ENCODE results near the gene PCBP3.

PCBP3 gene

DNA sequence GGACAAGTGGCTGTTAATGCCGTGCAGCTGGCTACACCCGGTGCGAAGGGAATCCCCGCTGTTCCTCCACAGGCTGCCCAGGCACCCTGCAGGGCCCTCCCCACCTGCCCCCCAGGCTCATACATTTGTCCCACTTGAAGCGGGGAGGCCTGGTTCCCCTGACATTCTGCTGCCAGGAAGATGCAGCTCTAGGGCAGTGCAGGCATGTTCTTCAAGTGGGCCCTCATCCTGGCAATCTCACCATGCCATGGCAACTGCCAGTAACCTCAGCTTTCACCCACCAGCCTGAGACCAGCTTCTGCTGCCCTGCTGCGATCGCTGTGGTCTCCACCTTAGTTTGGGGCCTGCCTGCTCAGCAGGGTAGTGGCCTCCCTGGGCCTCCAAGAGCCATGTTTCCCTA is 186.1 kb downstream of the PCBP3 start:
- no peak overlapping the region for H3K4me3 ChIP-seq (ENCODE audit: low read depth in 1 of 2, low read length in 2 of 2)
- no peak overlapping the region for H3K9ac ChIP-seq (ENCODE audit: low read depth, low read length)
- no peak overlapping the region for H3K27ac ChIP-seq (ENCODE audit: low read length)
- peaks cover 3% of the 10 kb centered on the region; the same call in 1 of the 2 replicates for H4K20me1 ChIP-seq (ENCODE audit: insufficient read depth, low read length)
- TF ChIP-seq, protein P1, sequence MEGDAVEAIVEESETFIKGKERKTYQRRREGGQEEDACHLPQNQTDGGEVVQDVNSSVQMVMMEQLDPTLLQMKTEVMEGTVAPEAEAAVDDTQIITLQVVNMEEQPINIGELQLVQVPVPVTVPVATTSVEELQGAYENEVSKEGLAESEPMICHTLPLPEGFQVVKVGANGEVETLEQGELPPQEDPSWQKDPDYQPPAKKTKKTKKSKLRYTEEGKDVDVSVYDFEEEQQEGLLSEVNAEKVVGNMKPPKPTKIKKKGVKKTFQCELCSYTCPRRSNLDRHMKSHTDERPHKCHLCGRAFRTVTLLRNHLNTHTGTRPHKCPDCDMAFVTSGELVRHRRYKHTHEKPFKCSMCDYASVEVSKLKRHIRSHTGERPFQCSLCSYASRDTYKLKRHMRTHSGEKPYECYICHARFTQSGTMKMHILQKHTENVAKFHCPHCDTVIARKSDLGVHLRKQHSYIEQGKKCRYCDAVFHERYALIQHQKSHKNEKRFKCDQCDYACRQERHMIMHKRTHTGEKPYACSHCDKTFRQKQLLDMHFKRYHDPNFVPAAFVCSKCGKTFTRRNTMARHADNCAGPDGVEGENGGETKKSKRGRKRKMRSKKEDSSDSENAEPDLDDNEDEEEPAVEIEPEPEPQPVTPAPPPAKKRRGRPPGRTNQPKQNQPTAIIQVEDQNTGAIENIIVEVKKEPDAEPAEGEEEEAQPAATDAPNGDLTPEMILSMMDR (IDR thresholded peaks at IDR 0.05; ENCODE audit: borderline replicate concordance, extremely low read depth, low read length, poor library complexity, severe bottlenecking): no peak
- no peak for TF ChIP-seq EZH2 (IDR thresholded peaks at IDR 0.05; ENCODE audit: borderline replicate concordance, low read depth, low read length, severe bottlenecking)
- H3K9me3 ChIP-seq (ENCODE audit: insufficient read depth, low read length, severe bottlenecking): no peaks in the 10 kb centered on the region
- H2AFZ ChIP-seq (ENCODE audit: low read depth, low read length): no peak overlapping the region
- no peaks in the 10 kb centered on the region for H3K27me3 ChIP-seq (ENCODE audit: insufficient read depth, low read length, poor library complexity)
- no peak overlapping the region for H3K4me2 ChIP-seq (ENCODE audit: insufficient read depth, low read length)
- ATAC-seq (ENCODE audit: insufficient read depth, low read depth): no peak
- H3K36me3 ChIP-seq (ENCODE audit: insufficient read depth, low read length): no peaks in the 10 kb centered on the region
- no peaks in the 10 kb centered on the region for H3K4me1 ChIP-seq (ENCODE audit: insufficient read depth, low read length)
- DNase-seq: no peak
- H3K79me2 ChIP-seq (ENCODE audit: insufficient read depth, low read length): no peaks in the 10 kb centered on the region

DNA sequence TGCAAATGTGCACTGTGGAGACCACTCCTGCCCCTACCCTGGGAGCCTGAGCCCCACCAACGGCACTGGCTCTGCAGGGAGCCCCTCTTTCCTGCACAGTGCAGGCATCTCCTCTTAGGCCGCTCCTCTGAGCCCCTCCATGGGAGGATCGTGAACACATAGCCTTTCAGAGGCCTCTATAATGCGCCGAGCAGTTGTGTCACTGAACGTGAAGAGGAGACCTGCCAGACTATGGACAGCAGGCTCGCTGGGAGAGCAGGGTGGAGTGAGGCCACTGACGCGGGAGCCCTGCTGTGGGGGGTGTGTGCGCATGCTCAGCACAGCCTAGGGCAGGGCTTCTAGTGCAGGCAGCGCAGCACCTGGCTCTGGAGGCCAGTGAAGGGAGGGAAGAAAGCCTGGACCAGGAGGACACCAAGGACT is 186.7 kb downstream of the PCBP3 start:
- Histone ChIP-seq H3K27ac (ENCODE audit: low read length) (no peak overlapping the region), H3K36me3 (ENCODE audit: insufficient read depth, low read length) (no peaks in the 10 kb centered on the region), H3K4me2 (ENCODE audit: insufficient read depth, low read length) (no peak overlapping the region), H3K9me3 (ENCODE audit: insufficient read depth, low read length, severe bottlenecking) (no peaks in the 10 kb centered on the region), H4K20me1 (ENCODE audit: insufficient read depth, low read length) (peaks cover 3% of the 10 kb centered on the region; the same call in 1 of the 2 replicates), H3K79me2 (ENCODE audit: insufficient read depth, low read length) (no peaks in the 10 kb centered on the region), H3K4me3 (ENCODE audit: low read depth in 1 of 2, low read length in 2 of 2) (no peak overlapping the region), H2AFZ (ENCODE audit: low read depth, low read length) (no peak overlapping the region), H3K9ac (ENCODE audit: low read depth, low read length) (no peak overlapping the region), H3K27me3 (ENCODE audit: insufficient read depth, low read length, poor library complexity) (no peaks in the 10 kb centered on the region), H3K4me1 (ENCODE audit: insufficient read depth, low read length) (no peaks in the 10 kb centered on the region)
- DNase-seq (no peak), ATAC-seq (ENCODE audit: insufficient read depth, low read depth) (no peak; the same call in 2 of the 3 replicates)
- TF ChIP-seq EZH2 (IDR thresholded peaks at IDR 0.05; ENCODE audit: borderline replicate concordance, low read depth, low read length, severe bottlenecking): no peak
- TF ChIP-seq, protein P1 (IDR thresholded peaks at IDR 0.05; ENCODE audit: borderline replicate concordance, extremely low read depth, low read length, poor library complexity, severe bottlenecking): no peak

DNA sequence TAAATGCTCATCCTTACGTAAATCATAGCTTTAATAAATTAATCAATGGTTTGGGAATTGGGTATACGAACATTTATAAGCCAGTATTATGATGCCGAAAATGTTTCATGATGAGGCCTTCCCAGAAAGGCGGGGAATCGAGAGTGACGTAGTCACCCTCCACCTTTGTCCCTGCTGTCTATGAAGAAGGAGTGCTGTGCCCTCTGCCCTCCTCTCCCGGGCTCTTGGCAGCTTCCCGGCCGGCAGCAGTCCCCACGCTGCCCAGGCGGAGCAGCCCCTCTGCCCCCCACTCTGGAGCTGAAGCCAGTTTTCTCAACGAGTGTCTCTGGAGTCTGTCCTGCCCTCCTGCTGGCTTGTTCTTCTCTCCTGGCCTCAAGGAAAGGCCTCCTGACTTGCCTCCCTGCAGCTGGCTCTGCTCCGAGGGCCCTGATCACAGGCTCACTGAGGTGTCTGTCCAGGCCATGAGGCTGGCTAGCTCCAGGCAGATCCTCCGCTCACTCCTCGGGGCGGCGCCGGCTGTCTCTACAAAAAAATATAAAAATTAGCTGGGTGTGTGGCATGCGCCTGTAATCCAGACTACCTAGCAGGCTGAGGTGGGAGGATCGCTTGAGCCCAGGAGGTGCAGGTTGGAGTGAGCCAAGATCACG is 187.3 kb downstream of the PCBP3 start:
- Histone ChIP-seq H4K20me1 (ENCODE audit: insufficient read depth, low read length) (peaks cover 3% of the 10 kb centered on the region; the same call in 1 of the 2 replicates), H3K27me3 (ENCODE audit: insufficient read depth, low read length, poor library complexity) (no peaks in the 10 kb centered on the region), H3K79me2 (ENCODE audit: insufficient read depth, low read length) (no peaks in the 10 kb centered on the region), H3K4me2 (ENCODE audit: insufficient read depth, low read length) (no peak overlapping the region), H3K4me3 (ENCODE audit: low read depth in 1 of 2, low read length in 2 of 2) (no peak overlapping the region), H3K9me3 (ENCODE audit: insufficient read depth, low read length, severe bottlenecking) (no peaks in the 10 kb centered on the region), H2AFZ (ENCODE audit: low read depth, low read length) (no peak overlapping the region), H3K36me3 (ENCODE audit: insufficient read depth, low read length) (no peaks in the 10 kb centered on the region), H3K27ac (ENCODE audit: low read length) (no peak overlapping the region), H3K4me1 (ENCODE audit: insufficient read depth, low read length) (no peaks in the 10 kb centered on the region), H3K9ac (ENCODE audit: low read depth, low read length) (no peak overlapping the region)
- ATAC-seq (ENCODE audit: insufficient read depth, low read depth) (no peak), DNase-seq (no peak)
- TF ChIP-seq, protein P1 (IDR thresholded peaks at IDR 0.05; ENCODE audit: borderline replicate concordance, extremely low read depth, low read length, poor library complexity, severe bottlenecking): no peak
- no peak for TF ChIP-seq EZH2 (IDR thresholded peaks at IDR 0.05; ENCODE audit: borderline replicate concordance, low read depth, low read length, severe bottlenecking)
